Measurements from ENCODE around the gene PIEZO1. TPM values are rescaled to one million over a fixed set of nuclear protein-coding genes. Genes with fewer than 3 reads are reported as not detected.

Gene PIEZO1
- total and polyA plus RNA-seq, 2 donors from 2014 or later: 103 to 124 TPM

- no peak overlapping the region for H3K27ac ChIP-seq (ENCODE audit: low read depth in 2 of 2, low read length in 2 of 2)
- no peak for FAIRE-seq
- no peak for TF ChIP-seq CTCF (IDR thresholded peaks at IDR 0.05; ENCODE audit: borderline replicate concordance, extremely low read depth, insufficient read depth)
- H3K9me3 ChIP-seq (ENCODE audit: control insufficient read depth in 2 of 3, insufficient read depth in 1 of 3, low read length in 3 of 3): no peaks in the 10 kb centered on the region
- H3K4me3 ChIP-seq (ENCODE audit: low read length in 3 of 3): no peak overlapping the region
- peaks cover 0 to 57% (median 22%) of the 10 kb centered on the region in 3 donors for H3K4me1 ChIP-seq (ENCODE audit: control insufficient read depth in 2 of 3, insufficient read depth in 2 of 3, low read depth in 1 of 3, low read length in 3 of 3)
- no peaks in the 10 kb centered on the region for H3K36me3 ChIP-seq (ENCODE audit: control insufficient read depth in 2 of 3, insufficient read depth in 3 of 3, low read length in 3 of 3)
- DNase-seq: no peak
- H3K27me3 ChIP-seq (ENCODE audit: control insufficient read depth, insufficient read depth, low read length): no peaks in the 10 kb centered on the region
- H3K9ac ChIP-seq (ENCODE audit: low read length in 3 of 3): no peak overlapping the region
- intact Hi-C loops (cut with DNase I): no loop called here
These were observed 26.1 kb downstream of the PIEZO1 start for GRCh38 chr16:88758944-88759244.

- Histone ChIP-seq H3K4me1 (ENCODE audit: control insufficient read depth in 2 of 3, insufficient read depth in 2 of 3, low read depth in 1 of 3, low read length in 3 of 3) (peaks cover 0 to 52% (median 17%) of the 10 kb centered on the region in 3 donors), H3K27ac (ENCODE audit: low read depth in 2 of 2, low read length in 2 of 2) (no peak overlapping the region), H3K9me3 (ENCODE audit: control insufficient read depth in 2 of 3, insufficient read depth in 1 of 3, low read length in 3 of 3) (no peaks in the 10 kb centered on the region), H3K9ac (ENCODE audit: low read length in 3 of 3) (no peak overlapping the region), H3K27me3 (ENCODE audit: control insufficient read depth, insufficient read depth, low read length) (no peaks in the 10 kb centered on the region), H3K36me3 (ENCODE audit: control insufficient read depth in 2 of 3, insufficient read depth in 3 of 3, low read length in 3 of 3) (no peaks in the 10 kb centered on the region), H3K4me3 (ENCODE audit: low read length in 3 of 3) (no peak overlapping the region)
- TF ChIP-seq CTCF (IDR thresholded peaks at IDR 0.05; ENCODE audit: borderline replicate concordance, extremely low read depth, insufficient read depth): no peak
- FAIRE-seq (no peak), DNase-seq (no peak)
- intact Hi-C loops (cut with DNase I): no loop called here
These were observed 26.6 kb downstream of the PIEZO1 start for GRCh38 chr16:88758227-88758943.

- FAIRE-seq: no peak
- H3K27ac ChIP-seq (ENCODE audit: low read depth in 2 of 2, low read length in 2 of 2): no peak overlapping the region
These were observed 29.1 kb downstream of the PIEZO1 start for GRCh38 chr16:88755745-88756443.

More at GRCh38 chr16:88755745-88756443, 29.1 kb downstream of the PIEZO1 start:
- H3K27me3 ChIP-seq (ENCODE audit: control insufficient read depth, insufficient read depth, low read length): no peaks in the 10 kb centered on the region
- DNase-seq: no peak
- no peaks in the 10 kb centered on the region for H3K36me3 ChIP-seq (ENCODE audit: control insufficient read depth in 2 of 3, insufficient read depth in 3 of 3, low read length in 3 of 3)
- no peak overlapping the region for H3K9ac ChIP-seq (ENCODE audit: low read length in 3 of 3)
- peaks cover 0 to 30% (median 5%) of the 10 kb centered on the region in 3 donors for H3K4me1 ChIP-seq (ENCODE audit: control insufficient read depth in 2 of 3, insufficient read depth in 2 of 3, low read depth in 1 of 3, low read length in 3 of 3)
- H3K9me3 ChIP-seq (ENCODE audit: control insufficient read depth in 2 of 3, insufficient read depth in 1 of 3, low read length in 3 of 3): no peaks in the 10 kb centered on the region
- TF ChIP-seq CTCF (IDR thresholded peaks at IDR 0.05; ENCODE audit: borderline replicate concordance, extremely low read depth, insufficient read depth): no peak
- intact Hi-C loops (cut with DNase I): no loop called here
- no peak overlapping the region for H3K4me3 ChIP-seq (ENCODE audit: low read length in 3 of 3)

Measured in kidney (tissue), 14 donors.